Keratinocyte (primary cell): ENCODE measurements around the gene RAB3B. TPM values are rescaled to one million over a fixed set of nuclear protein-coding genes. Genes with fewer than 3 reads are reported as not detected.

Source experiments
- DNase-seq: peaks from one replicate; pipeline ENCODE4 v3.0.0-alpha.2; 2011; ENCODE audit warnings: low read depth, missing footprints, low spot score
- FAIRE-seq: peaks from 2 replicates; lab custom pipeline; 2011; peaks lifted over from hg19 to GRCh38; lab: Jason Lieb, UNC
- H2AFZ ChIP-seq: 2 replicates; pipeline ENCODE4 v1.6.0; 2012; ENCODE audit warnings: low read length, control low read depth, inconsistent platforms; ENCODE audit not compliant: control insufficient read depth
- H3K27ac ChIP-seq: 2 replicates; pipeline ENCODE4 v1.5.1; 2011; ENCODE audit warnings: low read length; ENCODE audit not compliant: control insufficient read depth, insufficient read depth
- H3K27me3 ChIP-seq: 3 replicates; pipeline ENCODE4 v1.6.0; 2011; ENCODE audit warnings: low read length; ENCODE audit not compliant: control insufficient read depth, insufficient read depth; ENCODE audit errors: extremely low read depth
- H3K36me3 ChIP-seq, 2 experiments: 2 replicates in 1 of 2; 3 replicates in 1 of 2; pipeline ENCODE4 v1.5.1; 2011; ENCODE audit warnings: low read length in 2 of 2, mild to moderate bottlenecking in 1 of 2; ENCODE audit not compliant: control insufficient read depth in 2 of 2, insufficient read depth in 2 of 2; ENCODE audit errors: extremely low read depth in 1 of 2
- H3K4me1 ChIP-seq: 3 replicates; pipeline ENCODE4 v1.5.1; 2011; ENCODE audit warnings: low read length; ENCODE audit not compliant: control insufficient read depth, insufficient read depth; ENCODE audit errors: extremely low read depth
- H3K4me2 ChIP-seq: 3 replicates; pipeline ENCODE4 v1.6.0; 2011; ENCODE audit warnings: low read depth, low read length; ENCODE audit not compliant: control insufficient read depth, insufficient read depth; ENCODE audit errors: extremely low read depth
- H3K4me3 ChIP-seq, 3 experiments: fragments of 200-600 bp in 1 of 3; sonication (generic) in 1 of 3; 2 replicates in 2 of 3; 3 replicates in 1 of 3; pipeline ENCODE4 v1.5.1; 2011 to 2016; ENCODE audit warnings: low read length in 3 of 3, mild to moderate bottlenecking in 3 of 3, control low read depth in 2 of 3, inconsistent platforms in 1 of 3, low read depth in 1 of 3, mixed read lengths in 1 of 3, mixed run types in 1 of 3, moderate library complexity in 1 of 3; ENCODE audit not compliant: control insufficient read depth in 2 of 3, insufficient read depth in 2 of 3; ENCODE audit errors: extremely low read depth in 1 of 3
- H3K79me2 ChIP-seq: 2 replicates; pipeline ENCODE4 v1.6.0; 2012; ENCODE audit warnings: low read length; ENCODE audit not compliant: control insufficient read depth, insufficient read depth
- H3K9ac ChIP-seq: 3 replicates; pipeline ENCODE4 v1.6.0; 2011; ENCODE audit warnings: low read length; ENCODE audit not compliant: control insufficient read depth, insufficient read depth; ENCODE audit errors: extremely low read depth
- H3K9me1 ChIP-seq: 3 replicates; pipeline ENCODE4 v1.6.0; 2011; ENCODE audit warnings: low read length; ENCODE audit not compliant: control insufficient read depth, insufficient read depth; ENCODE audit errors: extremely low read depth
- H3K9me3 ChIP-seq: 2 replicates; pipeline ENCODE4 v1.5.1; 2012; ENCODE audit warnings: low read depth, low read length; ENCODE audit not compliant: control insufficient read depth
- H4K20me1 ChIP-seq: 3 replicates; pipeline ENCODE4 v1.6.0; 2011; ENCODE audit warnings: low read length; ENCODE audit not compliant: control insufficient read depth, insufficient read depth; ENCODE audit errors: extremely low read depth
- CTCF ChIP-seq, 3 experiments: IDR thresholded peaks in 1 of 3; conservative IDR thresholded peaks in 1 of 3; optimal IDR thresholded peaks in 1 of 3; 2 replicates in 2 of 3; 3 replicates in 1 of 3; pipeline versions ENCODE3 to v1.5.1; 2011; ENCODE audit warnings: low read length in 3 of 3, mild to moderate bottlenecking in 3 of 3, moderate library complexity in 2 of 3, control low read depth in 1 of 3, inconsistent platforms in 1 of 3; ENCODE audit not compliant: insufficient read depth in 2 of 3; ENCODE audit errors: extremely low read depth in 1 of 3
- EZH2 ChIP-seq: IDR thresholded peaks from one replicate; pipeline ENCODE4 v1.6.1; 2012; ENCODE audit warnings: inconsistent platforms, mild to moderate bottlenecking, low read length, moderate library complexity
- dilution Hi-C: fragments of 300-500 bp; cut with MboI; formaldehyde crosslinking; loops from one replicate; pipeline ENCODE4 v1.7.0; 2020; ENCODE audit warnings: low sequenced_read_pairs; ENCODE audit not compliant: extremely low pct_ligation_motif_present
- polyA plus RNA-seq, 5 experiments: library from polyadenylated mRNA; depleted of rRNA in 3 of 5; stranded (reverse) in 3 of 5; stranded (forward) in 1 of 5; unstranded in 1 of 5; fragments of >200 nt; gene quantifications; 1 replicate in 1 of 5; 2 replicates in 3 of 5; 3 replicates in 1 of 5; pipeline versions ENCODE4 v1.2.1 to v1.2.3, GENCODE V29; 2011 to 2012; ENCODE audit warnings: missing spikeins in 2 of 5, low read depth in 1 of 5, low replicate concordance in 1 of 5

The RAB3B gene
- polyA plus RNA-seq, 1 donor (not counting 4 experiments of a cell fraction or from before 2014, with no cell fraction given), result 2.6 TPM

GRCh38 chr1:51878616-51879336 is 111.7 kb downstream of the RAB3B start, which contains the start of gene NRDC:
NRDC (minus strand) TSS chr1:51878727; CDS start chr1:51878615, 112 bp downstream.
- Histone ChIP-seq H3K27ac (peak within 1 kb of the TSS; percentile 99), H3K36me3 (peaks cover under 1 to 2% of the 10 kb centered on the region in 2 experiments), H3K4me1 (peaks cover 23% of the 10 kb centered on the region), H3K4me3 (peak within 1 kb of the TSS; percentile 92 to 100 (median 99)), H3K9me1 (no peaks in the 10 kb centered on the region), H3K27me3 (no peaks in the 10 kb centered on the region), H4K20me1 (no peaks in the 10 kb centered on the region), H3K79me2 (peaks cover 47% of the 10 kb centered on the region), H3K9me3 (no peaks in the 10 kb centered on the region), H2AFZ (peak within 1 kb of the TSS; percentile 98), H3K9ac (peak within 1 kb of the TSS; percentile 100), H3K4me2 (peak within 1 kb of the TSS; percentile 100)
- FAIRE-seq, result peak; percentile 97
- DNase-seq, result peak; percentile 98
- dilution Hi-C loops, result no loop called here
- no peak for TF ChIP-seq CTCF (optimal IDR thresholded peaks at IDR 0.05 in 1 of 3, IDR thresholded peaks at IDR 0.05 in 1 of 3, conservative IDR thresholded peaks at IDR 0.05 in 1 of 3; ENCODE audit: extremely low read depth in 1 of 3, insufficient read depth in 2 of 3, low read length in 3 of 3)
- no peak for TF ChIP-seq EZH2

GRCh38 chr1:51878308-51878615 is 112.2 kb downstream of the RAB3B start:
- H3K9ac ChIP-seq, result peak overlapping the region; percentile 100
- peaks cover 52% of the 10 kb centered on the region for H3K79me2 ChIP-seq
- H3K4me3 ChIP-seq, result peak overlapping the region; percentile 92 to 100 (median 99)
- peaks cover 2 to 4% of the 10 kb centered on the region in 2 experiments for H3K36me3 ChIP-seq
- no peaks in the 10 kb centered on the region for H3K27me3 ChIP-seq
- no peaks in the 10 kb centered on the region for H3K9me1 ChIP-seq
- dilution Hi-C loops, result no loop called here
- TF ChIP-seq EZH2 (no peak), CTCF (optimal IDR thresholded peaks at IDR 0.05 in 1 of 3, IDR thresholded peaks at IDR 0.05 in 1 of 3, conservative IDR thresholded peaks at IDR 0.05 in 1 of 3; ENCODE audit: extremely low read depth in 1 of 3, insufficient read depth in 2 of 3, low read length in 3 of 3) (no peak)
- peak overlapping the region; percentile 88 for H3K4me2 ChIP-seq
- peaks cover 23% of the 10 kb centered on the region for H3K4me1 ChIP-seq
- peak overlapping the region; percentile 94 for H2AFZ ChIP-seq
- H4K20me1 ChIP-seq, result no peaks in the 10 kb centered on the region
- H3K27ac ChIP-seq, result peak overlapping the region; percentile 99
- DNase-seq, result no peak
- H3K9me3 ChIP-seq, result no peaks in the 10 kb centered on the region
- no peak for FAIRE-seq
